ENCODE results near the gene SEMA3D. TPM values are rescaled to one million over a fixed set of nuclear protein-coding genes. Genes with fewer than 3 reads are reported as not detected.

Gene SEMA3D
- total RNA-seq, 1 donor = 3.0 TPM

GRCh38 chr7:85224171-85224570 lies 37.3 kb upstream of the SEMA3D start:
- no peak for DNase-seq (ENCODE audit: low read depth)
- TF ChIP-seq CTCF (IDR thresholded peaks at IDR 0.05; ENCODE audit: insufficient read depth, low read depth, low read length) = no peak

GRCh38 chr7:85222522-85222921 lies 35.7 kb upstream of the SEMA3D start:
- no peak for DNase-seq (ENCODE audit: low read depth)
- H3K4me3 ChIP-seq (ENCODE audit: low read depth, low read length) = no peak overlapping the region
- no peak for TF ChIP-seq CTCF (IDR thresholded peaks at IDR 0.05; ENCODE audit: insufficient read depth, low read depth, low read length)

More at GRCh38 chr7:85224171-85224570, 37.3 kb upstream of the SEMA3D start:
- no peak overlapping the region for H3K4me3 ChIP-seq (ENCODE audit: low read depth, low read length)

GRCh38 chr7:85221796-85222195 lies 34.9 kb upstream of the SEMA3D start:
- DNase-seq (ENCODE audit: low read depth) = no peak
- TF ChIP-seq CTCF (IDR thresholded peaks at IDR 0.05; ENCODE audit: insufficient read depth, low read depth, low read length) = no peak
- H3K4me3 ChIP-seq (ENCODE audit: low read depth, low read length) = no peak overlapping the region

GRCh38 chr7:85220651-85221050 lies 33.8 kb upstream of the SEMA3D start:
- DNase-seq (ENCODE audit: low read depth) = no peak
- no peak overlapping the region for H3K4me3 ChIP-seq (ENCODE audit: low read depth, low read length)
- no peak for TF ChIP-seq CTCF (IDR thresholded peaks at IDR 0.05; ENCODE audit: insufficient read depth, low read depth, low read length)

- no peak for DNase-seq (ENCODE audit: low read depth)
- H3K4me3 ChIP-seq (ENCODE audit: low read depth, low read length) = no peak overlapping the region
- TF ChIP-seq CTCF (IDR thresholded peaks at IDR 0.05; ENCODE audit: insufficient read depth, low read depth, low read length) = no peak
These were observed 33.2 kb upstream of the SEMA3D start for GRCh38 chr7:85220023-85220422.

GRCh38 chr7:85217085-85217484 lies 30.2 kb upstream of the SEMA3D start:
- no peak for DNase-seq (ENCODE audit: low read depth)
- TF ChIP-seq CTCF (IDR thresholded peaks at IDR 0.05; ENCODE audit: insufficient read depth, low read depth, low read length) = no peak
- no peak overlapping the region for H3K4me3 ChIP-seq (ENCODE audit: low read depth, low read length)

- H3K4me3 ChIP-seq (ENCODE audit: low read depth, low read length) = no peak overlapping the region
- no peak for DNase-seq (ENCODE audit: low read depth)
- no peak for TF ChIP-seq CTCF (IDR thresholded peaks at IDR 0.05; ENCODE audit: insufficient read depth, low read depth, low read length)
These were observed 28.2 kb upstream of the SEMA3D start for GRCh38 chr7:85215098-85215497.
